ENCODE measurements around the gene MPZL3.

Gene MPZL3

DNA sequence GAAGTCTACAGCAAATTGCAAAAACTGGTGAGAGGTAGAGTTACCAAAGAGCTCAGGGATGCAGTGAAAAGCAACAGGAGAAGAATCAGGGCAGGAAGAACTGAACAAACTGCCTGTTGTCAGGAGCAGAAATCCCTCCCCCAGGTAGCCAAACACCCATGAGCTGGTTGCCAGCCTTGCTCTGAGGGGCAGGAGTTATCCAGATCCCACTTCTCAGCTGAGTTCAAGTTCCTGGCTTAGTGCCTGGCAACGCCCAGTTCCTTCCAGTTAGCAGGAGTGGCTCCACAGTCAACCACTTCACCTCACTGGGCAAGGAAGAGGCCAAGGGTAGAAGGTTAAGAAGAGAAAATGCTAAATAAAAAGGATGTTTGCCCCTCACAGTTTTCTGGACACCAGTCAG lies 13.8 kb upstream of the MPZL3 start:
- TF ChIP-seq CTCF (IDR thresholded peaks at IDR 0.05; ENCODE audit: borderline replicate concordance, insufficient read depth, low read depth, low read length): no peak
- H3K4me3 ChIP-seq (ENCODE audit: low read depth, low read length): no peak overlapping the region

DNA sequence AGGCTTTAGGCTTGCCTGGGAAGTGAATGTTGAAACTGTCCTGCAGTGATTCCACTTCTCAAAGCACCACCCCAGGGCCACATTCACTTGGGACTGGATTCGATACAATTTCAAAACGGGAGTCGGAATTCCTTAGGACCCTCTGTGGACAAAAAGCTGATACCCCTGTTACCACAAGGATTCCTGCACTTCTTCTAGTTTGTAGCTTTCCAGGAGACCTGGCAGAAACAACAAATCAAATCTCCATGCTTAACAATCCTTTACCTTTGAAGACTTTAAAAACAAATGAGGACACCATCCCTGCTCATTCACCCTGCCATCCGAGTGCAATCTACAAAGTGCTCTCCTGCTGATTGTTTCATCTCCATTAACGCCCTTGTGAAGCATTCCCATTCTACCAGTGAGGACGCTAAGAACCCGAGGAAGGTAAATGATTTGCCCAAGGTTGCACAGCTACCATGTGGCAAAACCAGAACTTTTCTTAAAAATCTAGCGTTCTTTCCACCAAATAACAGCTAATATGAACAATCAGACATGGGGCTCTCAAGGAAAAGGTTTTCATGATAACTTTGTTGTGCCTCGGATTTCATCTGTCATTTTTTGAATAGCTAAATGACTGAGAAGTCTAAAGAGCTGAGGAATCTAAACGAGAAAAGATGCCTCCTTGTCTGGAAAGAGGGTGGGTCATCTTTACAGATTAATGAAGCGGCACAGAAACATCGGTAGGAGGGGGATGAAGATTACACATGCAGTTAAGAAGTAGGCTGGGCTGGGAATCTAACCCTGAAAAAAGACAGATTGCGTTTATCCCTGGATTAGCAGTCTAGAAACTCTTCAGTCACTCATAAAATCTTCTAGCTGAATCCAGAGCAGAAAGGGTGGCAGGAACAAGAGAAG lies 12.7 kb upstream of the MPZL3 start:
- TF ChIP-seq CTCF (IDR thresholded peaks at IDR 0.05; ENCODE audit: borderline replicate concordance, insufficient read depth, low read depth, low read length): no peak
- no peak overlapping the region for H3K4me3 ChIP-seq (ENCODE audit: low read depth, low read length)

DNA sequence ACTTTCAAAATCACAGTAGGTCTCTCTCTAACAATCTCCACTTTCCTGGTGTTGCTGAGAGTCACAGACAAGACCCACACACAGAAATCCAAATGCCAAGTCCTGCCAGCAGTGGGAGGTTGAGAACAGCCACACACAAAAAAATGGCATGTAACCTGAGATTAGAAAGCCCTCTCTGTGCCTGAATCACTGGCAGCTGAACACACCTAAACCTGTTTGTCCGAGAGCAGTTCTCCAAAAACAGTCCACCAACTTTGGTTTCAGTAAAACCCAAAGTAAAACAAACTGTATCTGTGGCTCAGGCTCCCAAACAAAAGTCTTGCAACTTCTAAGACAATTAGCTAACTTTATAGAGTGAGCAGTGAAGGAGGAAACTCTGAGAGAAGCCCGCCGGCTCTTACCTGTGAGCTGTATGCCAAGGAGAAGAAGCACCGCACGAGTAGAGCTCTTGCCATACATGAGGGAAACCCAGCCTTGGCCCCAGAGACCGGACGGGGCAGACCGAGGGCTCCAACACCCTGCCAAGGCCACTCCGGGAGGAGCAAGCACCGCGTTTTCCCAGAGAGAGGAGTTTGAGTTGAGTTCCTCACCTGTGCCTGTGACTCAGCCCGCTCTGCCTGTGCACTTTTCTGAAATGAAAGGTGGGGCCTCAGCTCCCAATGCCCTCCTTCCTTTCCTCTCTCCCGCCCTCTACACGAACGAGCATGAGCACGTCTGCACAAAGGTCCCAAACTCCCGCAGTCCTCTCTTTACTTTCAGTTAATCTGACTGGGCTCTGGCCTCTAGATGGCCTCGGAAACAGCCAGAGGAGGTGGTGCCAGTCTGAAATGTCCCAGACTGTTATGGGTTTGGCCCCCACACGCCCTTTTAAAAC lies 11.8 kb upstream of the MPZL3 start, which contains the start of gene MPZL2:
Gene MPZL2, minus strand, starts transcription at position 603 of the 874 bp plus-strand sequence. Its CDS starts 144 bp downstream, at position 459.
- no peak for TF ChIP-seq CTCF (IDR thresholded peaks at IDR 0.05; ENCODE audit: borderline replicate concordance, insufficient read depth, low read depth, low read length)
- H3K4me3 ChIP-seq (ENCODE audit: low read depth, low read length): no peak within 1 kb of the TSS

- no peak for TF ChIP-seq CTCF (IDR thresholded peaks at IDR 0.05; ENCODE audit: borderline replicate concordance, insufficient read depth, low read depth, low read length)
- H3K4me3 ChIP-seq (ENCODE audit: low read depth, low read length): no peak overlapping the region
Measured at GRCh38 chr11:118263112-118263511, 10.9 kb upstream of the MPZL3 start.

GRCh38 chr11:118260353-118260752 lies 8.2 kb upstream of the MPZL3 start:
- no peak overlapping the region for H3K4me3 ChIP-seq (ENCODE audit: low read depth, low read length)

GRCh38 chr11:118259138-118259537 lies 7.0 kb upstream of the MPZL3 start:
- TF ChIP-seq CTCF (IDR thresholded peaks at IDR 0.05; ENCODE audit: borderline replicate concordance, insufficient read depth, low read depth, low read length): no peak
- no peak overlapping the region for H3K4me3 ChIP-seq (ENCODE audit: low read depth, low read length)

More at GRCh38 chr11:118260353-118260752, 8.2 kb upstream of the MPZL3 start:
- no peak for TF ChIP-seq CTCF (IDR thresholded peaks at IDR 0.05; ENCODE audit: borderline replicate concordance, insufficient read depth, low read depth, low read length)
